Measurements from ENCODE around the gene OPN1SW.
A peak's percentile ranks its signal among the peaks of the same experiment; 100 is the strongest.

The OPN1SW gene

GRCh38 chr7:128792471-128793180, 17.0 kb upstream of the OPN1SW start:
- no peak for DNase-seq

DNA sequence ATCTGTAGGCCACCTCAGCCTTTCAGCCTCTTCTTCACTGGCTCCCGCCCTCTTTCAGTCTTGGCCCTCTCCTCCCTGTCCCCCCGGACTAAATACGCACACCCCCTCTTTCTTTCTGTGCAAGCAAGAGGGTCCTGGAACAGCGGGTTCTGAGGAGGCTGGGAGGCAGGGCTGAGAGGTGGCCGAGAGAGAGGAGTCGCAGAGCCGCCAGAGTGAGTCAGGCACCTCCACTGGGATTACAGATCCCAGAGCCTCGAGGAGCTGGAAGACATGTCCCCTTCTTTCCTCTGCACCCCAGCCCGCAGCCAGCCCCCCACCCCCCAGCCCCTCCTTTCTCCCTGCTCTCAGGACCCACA, 16.4 kb upstream of the OPN1SW start:
- DNase-seq: no peak

GRCh38 chr7:128791121-128791971, 15.8 kb upstream of the OPN1SW start, which contains the start of gene CCDC136:
Gene CCDC136 (plus strand): TSS chr7:128791968. CDS start chr7:128792412, 444 bp downstream.
- DNase-seq: peak; percentile 76

DNA sequence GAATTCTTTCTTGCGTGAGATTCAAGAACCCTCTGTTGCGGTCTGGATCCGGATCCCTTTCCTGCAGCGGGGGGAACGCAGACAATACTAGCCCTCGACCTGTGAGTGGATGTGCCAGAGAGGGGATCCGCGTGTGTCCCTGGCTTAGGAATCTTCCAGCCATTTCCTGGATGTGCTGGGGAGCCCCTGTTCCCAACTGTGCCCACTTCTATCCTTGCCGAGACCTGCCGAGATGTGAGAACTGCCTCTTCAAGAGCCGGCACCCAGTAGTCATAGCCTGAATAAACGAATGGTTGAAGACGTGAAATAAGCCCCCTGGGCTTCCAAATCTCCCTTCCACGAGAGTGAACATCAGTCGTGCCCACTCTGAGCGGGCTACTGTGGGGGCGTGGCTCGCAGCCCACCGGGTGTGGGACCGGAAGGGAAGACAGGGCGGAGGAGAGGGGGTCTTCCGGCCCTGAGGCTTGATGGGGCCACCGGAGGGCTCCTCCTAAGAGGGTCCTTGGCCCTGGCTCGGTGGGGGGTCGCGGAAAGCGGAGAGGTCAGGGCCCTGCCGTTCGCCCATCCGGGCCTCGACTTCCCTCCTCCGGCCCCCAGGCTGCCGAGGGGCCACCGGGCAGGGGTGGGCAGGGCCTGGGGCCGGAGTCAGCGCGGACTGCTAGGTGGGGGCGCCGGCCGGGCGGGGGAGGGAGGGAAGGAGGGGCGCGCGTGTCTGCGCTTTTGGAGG, 14.9 kb upstream of the OPN1SW start:
- no peak for DNase-seq

DNA sequence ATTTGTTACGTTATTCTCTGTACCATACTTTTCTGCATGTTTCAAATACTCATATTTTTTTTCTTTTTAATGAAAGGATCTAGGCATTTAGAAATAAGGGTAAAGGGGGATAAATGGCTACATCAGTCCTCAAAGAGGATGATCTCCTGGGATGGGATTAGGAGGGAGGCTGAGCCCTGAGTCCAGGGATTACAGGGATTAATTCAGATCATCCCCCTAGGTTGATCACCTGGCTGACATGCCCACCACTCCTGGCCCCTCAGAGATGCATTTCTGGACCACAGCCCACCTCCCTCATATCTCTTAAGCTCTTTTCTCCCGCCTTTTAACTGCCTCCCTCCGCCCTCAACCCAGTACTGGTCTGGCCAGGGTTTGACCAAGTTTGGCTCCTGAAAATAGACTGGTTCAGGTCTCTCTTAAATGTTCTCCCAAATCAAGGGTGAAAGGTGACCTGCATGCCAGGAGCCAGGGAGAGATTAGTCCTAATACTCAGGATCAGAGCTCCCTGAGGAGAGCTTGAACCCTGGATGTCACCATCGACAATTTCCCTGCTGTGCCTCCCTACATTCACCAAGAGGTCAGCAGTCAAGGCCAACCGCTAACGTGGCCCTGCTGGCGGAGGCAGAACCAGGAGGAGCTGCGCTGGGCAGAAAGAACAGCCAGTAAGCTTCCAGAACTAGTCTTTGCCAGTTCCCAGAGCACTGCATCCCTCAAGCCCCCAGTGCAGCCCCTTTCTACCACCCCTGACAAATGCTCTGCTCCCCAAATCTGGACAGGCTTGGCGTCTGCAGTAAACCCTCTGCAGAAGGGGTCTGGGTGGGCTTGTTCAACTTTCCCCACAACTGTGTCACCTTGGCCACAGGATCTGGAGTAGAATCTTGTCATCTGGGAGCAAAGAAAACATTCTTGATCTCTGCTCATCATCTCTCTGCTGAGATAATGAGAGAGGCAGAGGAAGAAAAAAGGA, 13.1 kb upstream of the OPN1SW start:
- DNase-seq: no peak

- no peak for DNase-seq
These were observed 10.1 kb upstream of the OPN1SW start for GRCh38 chr7:128785738-128786137.

GRCh38 chr7:128783143-128783861, 7.7 kb upstream of the OPN1SW start:
- no peak for DNase-seq

GRCh38 chr7:128781851-128782250, 6.3 kb upstream of the OPN1SW start:
- no peak for DNase-seq

- no peak for DNase-seq
These were observed 5.5 kb upstream of the OPN1SW start for GRCh38 chr7:128781126-128781525.

- DNase-seq: no peak
These were observed 3.4 kb upstream of the OPN1SW start for GRCh38 chr7:128778946-128779345.

- DNase-seq: no peak
These were observed 1.8 kb upstream of the OPN1SW start for GRCh38 chr7:128777156-128778123.

DNA sequence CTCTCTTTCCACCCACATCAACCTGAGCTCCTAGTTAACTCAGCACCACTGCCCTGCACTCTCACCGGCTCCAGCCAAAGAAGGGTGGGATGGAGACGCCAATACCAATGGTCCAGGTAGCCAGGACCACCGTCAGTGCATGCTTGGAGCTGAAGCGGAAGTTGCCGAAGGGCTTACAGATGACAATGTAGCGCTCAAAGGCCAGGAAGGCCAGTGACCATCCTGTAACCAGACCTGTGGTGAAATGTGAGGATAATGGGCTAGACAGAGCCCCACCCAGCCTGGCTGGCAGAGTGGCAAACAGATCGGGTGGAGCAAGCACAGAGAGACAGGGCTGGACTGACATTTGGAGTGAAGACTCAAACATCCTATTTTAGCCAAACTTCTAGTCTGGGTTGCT, 673 bp downstream of the OPN1SW start:
- DNase-seq: no peak

DNA sequence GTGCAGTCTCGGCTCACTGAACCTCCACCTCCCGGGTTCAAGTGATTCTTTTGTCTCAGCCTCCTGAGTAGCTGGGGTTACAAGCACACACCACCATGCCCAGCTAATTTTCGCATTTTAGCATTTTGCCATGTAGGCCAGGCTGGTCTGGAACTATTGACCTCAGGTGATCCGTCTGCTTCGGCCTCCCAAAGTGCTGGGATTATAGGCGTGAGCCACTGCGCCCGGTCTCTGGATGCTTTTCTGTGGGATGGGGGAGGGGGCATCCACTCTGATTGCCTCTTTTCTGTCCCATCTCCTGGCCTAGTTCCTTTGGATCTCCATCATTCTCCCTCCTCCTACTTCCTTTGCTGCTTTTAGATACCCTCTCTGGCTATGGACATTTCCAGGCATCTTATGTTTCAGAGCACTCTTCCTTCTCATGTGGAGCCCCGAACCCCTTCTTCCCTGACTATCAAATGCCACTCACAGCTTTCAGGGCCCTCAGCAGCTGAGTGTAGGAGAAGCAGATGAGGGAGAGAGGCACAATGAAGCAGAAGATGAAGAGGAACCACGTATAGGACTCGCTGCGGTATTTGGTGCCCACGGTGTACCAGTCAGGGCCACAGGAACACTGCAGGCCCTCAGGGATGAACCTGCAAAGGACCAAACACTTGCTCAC, 1.4 kb downstream of the OPN1SW start:
- DNase-seq: no peak

GRCh38 chr7:128773604-128774003, 2.0 kb downstream of the OPN1SW start:
- DNase-seq: no peak

DNA sequence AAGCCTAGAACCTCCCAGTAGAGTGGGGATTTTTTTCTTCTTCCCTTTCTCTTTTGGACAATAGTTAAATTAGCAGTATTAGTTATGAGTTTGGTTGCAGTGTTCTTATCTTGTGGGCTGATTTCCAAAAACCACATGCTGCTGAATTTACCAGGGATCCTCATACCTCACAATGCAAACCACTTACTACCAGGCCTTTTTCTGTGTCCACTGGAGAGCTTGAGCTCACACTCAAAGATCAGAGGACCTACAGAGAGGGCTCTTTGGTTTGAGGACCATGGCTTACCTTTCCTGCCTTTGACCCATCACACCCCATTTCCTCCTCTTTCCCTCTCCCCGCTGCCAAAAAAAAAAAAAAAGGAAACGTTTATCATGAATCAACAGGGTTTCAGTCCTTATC, 5.4 kb downstream of the OPN1SW start:
- DNase-seq: no peak

- no peak for DNase-seq
These were observed 8.0 kb downstream of the OPN1SW start for GRCh38 chr7:128767475-128768110.

DNA sequence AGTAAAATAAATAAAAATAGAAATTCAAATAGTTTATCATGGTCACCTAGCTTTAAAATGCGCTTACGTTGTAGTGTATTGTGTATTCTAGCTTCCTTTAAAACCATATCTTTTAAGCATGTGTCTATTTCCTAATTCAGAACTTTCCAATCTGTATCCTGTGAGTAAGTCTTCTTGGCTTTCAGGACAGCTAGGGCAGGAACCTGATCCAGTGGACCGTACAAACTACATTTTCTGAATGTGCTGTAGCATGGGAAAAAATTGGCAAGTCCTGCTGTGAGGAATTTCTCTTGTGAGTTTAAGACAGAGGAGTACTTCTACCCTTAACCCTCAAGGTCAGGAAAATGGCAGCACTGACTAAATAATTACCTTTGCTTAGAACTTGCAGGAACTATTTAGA, 12.1 kb downstream of the OPN1SW start:
- no peak for DNase-seq

DNA sequence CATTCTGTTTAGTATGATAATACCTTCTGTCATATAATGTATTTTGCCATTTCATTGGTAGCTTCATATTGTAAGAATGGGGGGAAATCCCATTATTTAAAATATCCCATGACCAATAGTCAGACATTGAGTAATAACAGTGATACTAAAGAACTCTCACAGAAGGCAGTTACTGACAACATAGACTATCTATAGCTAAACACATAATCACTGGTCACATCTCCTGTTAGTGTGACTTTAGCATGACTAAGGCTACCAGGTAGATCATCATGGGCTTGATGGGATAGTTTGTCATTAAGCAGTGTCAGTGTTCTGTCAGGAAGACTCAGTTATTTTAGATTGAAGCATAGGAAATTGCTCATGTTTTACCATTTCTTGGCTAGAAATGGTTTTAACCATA, 16.4 kb downstream of the OPN1SW start:
- DNase-seq: no peak

DNA sequence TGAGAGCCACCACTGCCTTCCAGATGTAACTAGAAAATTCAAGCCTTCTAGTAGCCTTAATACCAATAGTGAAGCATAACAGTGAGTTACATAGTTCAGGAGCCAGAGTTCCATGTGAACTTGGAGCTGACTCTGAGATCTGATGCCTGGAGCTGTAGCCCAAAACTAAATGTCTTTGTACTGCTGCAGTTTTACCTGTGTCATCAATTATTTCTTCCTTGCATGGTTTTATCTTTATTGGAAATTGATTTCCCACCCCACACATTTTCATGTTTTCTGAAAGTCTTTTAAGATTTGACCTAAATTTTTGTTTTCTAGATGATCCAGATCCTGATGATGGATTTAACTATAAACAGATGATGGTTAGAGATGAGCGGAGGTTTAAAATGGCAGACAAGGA, 17.0 kb downstream of the OPN1SW start:
- no peak for DNase-seq

Data from central memory CD4-positive, alpha-beta T cell (primary cell).